GM23248 (cell line): ENCODE results near the gene TPM4. TPM values are rescaled to one million over a fixed set of nuclear protein-coding genes. Genes with fewer than 3 reads are reported as not detected.

Source experiments
- DNase-seq: peaks from one replicate; pipeline ENCODE4 v3.0.0-alpha.2; 2015
- H2AFZ ChIP-seq: fragments of 200-600 bp; sonication (generic); 2 replicates; pipeline ENCODE4 v1.6.1; 2016; ENCODE audit warnings: antibody characterized with exemption
- H3F3A ChIP-seq: fragments of 200-600 bp; sonication (generic); 2 replicates; pipeline ENCODE4 v1.6.1; 2016; ENCODE audit warnings: mild to moderate bottlenecking, antibody characterized with exemption, mixed run types; ENCODE audit not compliant: insufficient read depth
- H3K27ac ChIP-seq: fragments of 200-600 bp; sonication (generic); 2 replicates; pipeline ENCODE4 v1.5.1; 2016; ENCODE audit warnings: mild to moderate bottlenecking
- H3K27me3 ChIP-seq: fragments of 200-600 bp; sonication (generic); replicated peaks from 2 replicates; pipeline ENCODE4 v1.6.1; 2016; ENCODE audit warnings: mild to moderate bottlenecking; ENCODE audit not compliant: insufficient read depth
- H3K36me3 ChIP-seq: fragments of 200-600 bp; sonication (generic); 2 replicates; pipeline ENCODE4 v1.6.1; 2016; ENCODE audit warnings: low read depth, mild to moderate bottlenecking
- H3K4me1 ChIP-seq: fragments of 200-600 bp; sonication (generic); 2 replicates; pipeline ENCODE4 v1.6.1; 2016; ENCODE audit warnings: mild to moderate bottlenecking; ENCODE audit not compliant: insufficient read depth
- H3K4me2 ChIP-seq: fragments of 200-600 bp; sonication (generic); one replicate; pipeline ENCODE4 v1.6.1; 2016; ENCODE audit warnings: mild to moderate bottlenecking; ENCODE audit not compliant: unreplicated experiment
- H3K4me3 ChIP-seq: fragments of 200-600 bp; sonication (generic); 2 replicates; pipeline ENCODE4 v1.5.1; 2016; ENCODE audit warnings: mild to moderate bottlenecking
- H3K79me2 ChIP-seq: fragments of 200-600 bp; sonication (generic); 2 replicates; pipeline ENCODE4 v1.6.1; 2016; ENCODE audit warnings: mild to moderate bottlenecking; ENCODE audit not compliant: insufficient read depth
- H3K9ac ChIP-seq: fragments of 200-600 bp; sonication (generic); 2 replicates; pipeline ENCODE4 v1.6.1; 2016; ENCODE audit warnings: mild to moderate bottlenecking
- H3K9me2 ChIP-seq: fragments of 200-600 bp; sonication (generic); 2 replicates; pipeline ENCODE4 v1.6.1; 2016; ENCODE audit warnings: mixed run types, mild to moderate bottlenecking, moderate library complexity; ENCODE audit not compliant: insufficient read depth
- H3K9me3 ChIP-seq: fragments of 200-600 bp; sonication (generic); one replicate; pipeline ENCODE4 v1.6.1; 2017; ENCODE audit warnings: low read depth
- H4K20me1 ChIP-seq: fragments of 200-600 bp; sonication (generic); 2 replicates; pipeline ENCODE4 v1.6.0; 2016; ENCODE audit not compliant: insufficient read depth
- EZH2 ChIP-seq: fragments of 200-600 bp; sonication (generic); IDR thresholded peaks from 2 replicates; pipeline ENCODE4 v1.6.1; 2018; ENCODE audit warnings: antibody characterized with exemption, mild to moderate bottlenecking; ENCODE audit not compliant: insufficient read depth, poor library complexity, severe bottlenecking
- EZH2phosphoT487 ChIP-seq: fragments of 200-600 bp; sonication (generic); IDR thresholded peaks from 2 replicates; pipeline ENCODE4 v1.6.1; 2018; ENCODE audit warnings: antibody characterized with exemption, moderate library complexity, mild to moderate bottlenecking, low read depth; ENCODE audit not compliant: insufficient read depth
- WGBS, 2 experiments: methylation state at CpG; one replicate each; pipeline ENCODE4 v1.1.6; 2015 to 2017; ENCODE audit warnings: low lambda C conversion rate in 2 of 2, low coverage in 1 of 2; ENCODE audit errors: missing lambda C conversion rate in 2 of 2; 5-methylcytosine and 5-hydroxymethylcytosine counted together
- in situ Hi-C: fragments of 300-500 bp; cut with MboI; formaldehyde crosslinking; loops from 2 replicates; pipeline ENCODE4 v1.15.0; 2020
- polyA plus RNA-seq: library from polyadenylated mRNA; unstranded; fragments of >200 nt; fragmentation: Nextera tagmentation; extraction: Ambion mirVana; gene quantifications from 2 replicates; pipeline ENCODE4 v1.2.1, GENCODE V29; 2016
- total RNA-seq: library from RNA; depleted of rRNA; stranded (reverse); fragments of >200 nt; shearing (Covaris generic); gene quantifications from 2 replicates; pipeline ENCODE4 v1.2.3, GENCODE V29; 2014

TPM4 gene
- total and polyA plus RNA-seq, 2 experiments from 2014 or later, result 1,408 to 1,469 TPM

DNA sequence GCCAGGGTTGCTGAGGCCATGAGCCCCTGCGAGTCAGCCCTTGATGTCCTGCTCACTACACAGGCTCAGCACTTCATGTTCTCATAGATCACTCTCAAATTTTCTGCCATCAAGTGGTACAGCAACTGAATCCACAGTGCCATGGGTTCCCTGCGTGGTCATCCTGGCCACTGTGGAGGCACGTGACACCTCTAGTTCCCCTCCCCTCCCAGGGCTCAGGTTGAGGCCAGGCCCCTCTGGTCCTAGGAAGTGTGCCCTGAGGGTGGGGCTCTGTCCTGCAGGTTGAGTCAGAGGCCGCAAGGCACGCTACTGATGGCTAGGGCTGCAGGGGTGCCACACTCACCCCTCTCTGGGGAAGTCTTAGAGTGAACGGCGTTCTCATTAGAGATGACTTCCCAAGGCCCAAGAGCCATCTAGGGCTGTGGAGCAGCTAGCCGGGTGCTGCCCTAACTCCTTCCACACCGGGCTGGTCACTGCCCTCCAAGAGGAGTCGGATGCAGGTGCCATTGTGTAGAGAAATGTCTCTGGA is 39.8 kb upstream of the TPM4 start:
- Histone ChIP-seq H3K4me2 (no peak overlapping the region), H3K9ac (no peak overlapping the region), H3K27me3 (no peaks in the 10 kb centered on the region), H3K9me2 (no peaks in the 10 kb centered on the region), H3F3A (no peaks in the 10 kb centered on the region), H4K20me1 (no peaks in the 10 kb centered on the region), H2AFZ (no peak overlapping the region), H3K27ac (no peak overlapping the region), H3K4me3 (no peak overlapping the region), H3K9me3 (no peaks in the 10 kb centered on the region), H3K4me1 (peaks cover 5% of the 10 kb centered on the region; the same call in 1 of the 2 replicates), H3K79me2 (no peaks in the 10 kb centered on the region), H3K36me3 (no peaks in the 10 kb centered on the region)
- no peak for DNase-seq
- in situ Hi-C loops, result no loop called here
- TF ChIP-seq EZH2phosphoT487, result no peak
- no peak for TF ChIP-seq EZH2
- 61 to 63% methylated on average over 10 of the region's 10 CpGs for WGBS, 2 experiments

- WGBS, 2 experiments, result 60 to 61% methylated on average over 10 to 11 of the region's 11 CpGs
- no peaks in the 10 kb centered on the region for H3F3A ChIP-seq
- H3K36me3 ChIP-seq, result no peaks in the 10 kb centered on the region
- H3K4me1 ChIP-seq, result peaks cover 5% of the 10 kb centered on the region; the same call in 1 of the 2 replicates
- no peak for DNase-seq
- no peaks in the 10 kb centered on the region for H3K79me2 ChIP-seq
- in situ Hi-C loops, result no loop called here
- no peaks in the 10 kb centered on the region for H3K9me2 ChIP-seq
- H3K27ac ChIP-seq, result no peak overlapping the region
- TF ChIP-seq EZH2 (no peak), EZH2phosphoT487 (no peak)
- H3K9me3 ChIP-seq, result no peaks in the 10 kb centered on the region
- no peak overlapping the region for H3K4me2 ChIP-seq
- no peak overlapping the region for H3K4me3 ChIP-seq
- H4K20me1 ChIP-seq, result no peaks in the 10 kb centered on the region
- no peak overlapping the region for H3K9ac ChIP-seq
- no peaks in the 10 kb centered on the region for H3K27me3 ChIP-seq
- H2AFZ ChIP-seq, result no peak overlapping the region
These were observed 39.4 kb upstream of the TPM4 start for GRCh38 chr19:16036941-16037340.

DNA sequence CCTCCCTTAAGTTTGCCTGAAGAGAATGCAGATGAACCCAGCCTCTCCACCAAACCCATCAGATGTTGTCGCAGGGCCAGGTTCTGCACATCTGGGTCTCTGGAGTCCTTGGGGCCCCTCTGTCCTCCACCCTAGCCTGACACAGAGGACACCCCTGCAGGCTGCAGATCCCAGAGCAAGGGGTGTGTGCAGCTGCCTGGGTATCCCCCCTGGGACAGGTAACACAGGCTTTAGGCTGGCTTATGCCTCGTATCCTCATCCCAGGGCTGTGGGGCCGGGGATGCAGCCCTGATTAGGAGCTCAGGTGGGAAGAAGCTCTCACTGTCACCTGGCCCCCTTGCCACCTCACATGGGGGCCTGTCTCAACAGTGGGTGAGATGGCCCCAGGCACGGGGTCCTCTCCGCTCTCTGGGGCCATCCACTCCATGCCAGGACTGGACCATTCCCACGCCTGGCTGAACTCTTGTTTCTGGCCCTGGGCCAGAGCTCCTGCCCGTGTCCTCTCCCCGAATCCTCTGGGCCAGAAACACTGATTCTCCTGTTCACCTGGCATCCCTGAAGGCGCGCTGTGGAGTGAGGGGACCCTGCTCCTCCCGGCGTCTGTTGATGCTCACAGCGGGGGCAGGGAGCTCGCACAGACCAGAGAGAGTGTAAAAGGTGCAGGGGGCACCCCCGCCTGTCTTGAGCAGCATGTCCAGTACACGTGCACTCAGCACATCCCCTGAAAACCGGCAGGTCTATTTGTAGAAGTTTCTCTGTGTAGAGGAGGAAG is 38.7 kb upstream of the TPM4 start:
- no peaks in the 10 kb centered on the region for H3F3A ChIP-seq
- H3K4me1 ChIP-seq, result peaks cover 5% of the 10 kb centered on the region; the same call in 1 of the 2 replicates
- WGBS, 2 experiments, result 48 to 49% methylated on average over 15 to 17 of the region's 17 CpGs
- H3K9me3 ChIP-seq, result no peaks in the 10 kb centered on the region
- in situ Hi-C loops, result no loop called here
- no peaks in the 10 kb centered on the region for H4K20me1 ChIP-seq
- no peaks in the 10 kb centered on the region for H3K79me2 ChIP-seq
- TF ChIP-seq EZH2phosphoT487, result no peak
- no peak for TF ChIP-seq EZH2
- H3K4me3 ChIP-seq, result no peak overlapping the region
- H2AFZ ChIP-seq, result no peak overlapping the region
- no peak overlapping the region for H3K27ac ChIP-seq
- no peak for DNase-seq
- H3K9ac ChIP-seq, result no peak overlapping the region
- no peaks in the 10 kb centered on the region for H3K36me3 ChIP-seq
- no peaks in the 10 kb centered on the region for H3K27me3 ChIP-seq
- H3K9me2 ChIP-seq, result no peaks in the 10 kb centered on the region
- no peak overlapping the region for H3K4me2 ChIP-seq

DNA sequence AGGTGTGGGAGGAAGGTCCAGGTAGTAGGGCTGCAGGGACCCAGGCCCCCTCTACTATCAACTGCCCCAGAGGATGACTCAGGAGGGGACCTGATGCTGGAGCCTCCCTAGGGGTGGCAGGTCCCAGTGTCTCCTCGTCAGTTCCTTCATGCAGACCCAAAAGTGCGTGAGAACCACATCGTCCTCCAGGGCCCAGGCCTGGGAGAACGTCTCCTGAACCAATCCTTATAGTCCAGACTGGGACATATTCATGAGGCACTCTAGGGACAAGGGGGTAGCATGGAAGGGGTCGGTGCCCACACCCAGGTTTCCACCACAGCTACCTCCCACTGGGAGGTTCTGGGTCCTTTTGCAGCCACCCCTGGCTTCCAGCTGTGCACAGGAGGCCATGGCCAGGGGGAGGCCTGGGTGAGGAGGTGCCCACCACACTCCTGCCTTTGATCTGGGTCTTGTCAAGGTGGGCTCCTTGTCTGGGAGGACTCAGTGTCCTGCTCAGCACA is 38.0 kb upstream of the TPM4 start:
- Histone ChIP-seq H3K27me3 (no peaks in the 10 kb centered on the region), H3K4me1 (peaks cover 5% of the 10 kb centered on the region; the same call in 1 of the 2 replicates), H3K9me2 (no peaks in the 10 kb centered on the region), H3K79me2 (no peaks in the 10 kb centered on the region), H3K27ac (no peak overlapping the region), H3K9ac (no peak overlapping the region), H3K36me3 (no peaks in the 10 kb centered on the region), H3K4me3 (no peak overlapping the region), H3F3A (no peaks in the 10 kb centered on the region), H3K4me2 (no peak overlapping the region), H2AFZ (no peak overlapping the region), H4K20me1 (no peaks in the 10 kb centered on the region), H3K9me3 (no peaks in the 10 kb centered on the region)
- TF ChIP-seq EZH2 (no peak), EZH2phosphoT487 (no peak)
- in situ Hi-C loops, result no loop called here
- no peak for DNase-seq
- 74 to 85% methylated on average over 5 of the region's 5 CpGs for WGBS, 2 experiments
